ENCODE data around the gene WNT7A.

WNT7A gene

GRCh38 chr3:13788522-13789424, 91.1 kb downstream of the WNT7A start:
- DNase-seq (ENCODE audit: low spot score) = no peak
- Histone ChIP-seq H3K27ac (no peak overlapping the region), H3K4me3 (no peak overlapping the region)
- TF ChIP-seq CTCF (IDR thresholded peaks at IDR 0.05) = no peak

DNA sequence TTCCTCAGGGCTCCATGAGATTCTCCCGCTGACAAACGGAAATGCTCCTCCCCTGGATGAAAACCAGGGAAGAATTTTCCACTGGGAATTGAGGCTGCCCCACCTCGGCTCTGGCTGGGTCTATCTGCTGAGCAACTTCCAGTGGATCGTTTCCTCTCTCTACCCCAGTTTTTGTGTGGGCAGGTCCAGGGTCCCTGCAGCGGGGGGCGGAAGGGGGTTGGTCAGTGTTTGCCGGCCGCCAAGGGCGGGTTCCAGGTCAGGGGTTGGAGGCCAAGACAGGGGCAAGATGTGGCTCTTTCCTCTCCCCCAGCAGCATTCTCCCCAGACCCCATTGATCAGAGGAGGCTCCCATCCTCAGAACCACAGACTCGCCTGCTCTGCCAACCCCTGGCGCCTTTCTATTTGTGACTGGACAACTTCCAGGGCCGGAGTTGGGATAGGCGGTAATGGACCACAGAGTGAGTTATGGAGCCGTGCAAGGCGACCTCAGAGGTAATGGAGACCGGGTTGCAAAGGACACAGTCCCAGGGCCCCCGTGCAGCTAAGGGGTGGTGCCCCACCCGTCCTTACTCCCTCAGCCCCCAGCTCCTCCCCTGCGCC, 92.2 kb downstream of the WNT7A start:
- DNase-seq (ENCODE audit: low spot score) = no peak
- no peak for TF ChIP-seq CTCF (IDR thresholded peaks at IDR 0.05)
- Histone ChIP-seq H3K4me3 (no peak overlapping the region), H3K27ac (no peak overlapping the region)

DNA sequence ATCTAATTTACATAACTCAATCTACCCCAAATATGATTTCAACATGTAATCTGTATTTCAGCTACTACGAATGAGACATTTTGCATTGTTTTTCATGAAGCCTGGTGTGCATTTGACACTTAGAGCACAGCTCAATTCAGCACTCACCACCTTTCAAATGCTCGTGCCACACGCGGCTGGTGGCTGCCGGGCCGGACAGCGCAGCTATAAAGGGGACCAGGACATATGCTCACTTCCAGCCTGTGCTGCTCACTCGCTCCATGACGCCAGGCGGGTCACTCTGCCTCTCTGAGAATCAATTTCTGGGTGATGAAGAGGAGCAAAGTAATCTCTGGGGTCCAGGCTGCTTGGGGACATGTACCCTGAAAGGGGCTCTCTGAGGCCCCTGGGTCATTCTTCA, 93.1 kb downstream of the WNT7A start:
- Histone ChIP-seq H3K4me3 (no peak overlapping the region), H3K27ac (no peak overlapping the region)
- DNase-seq (ENCODE audit: low spot score) = no peak
- no peak for TF ChIP-seq CTCF (IDR thresholded peaks at IDR 0.05)

DNA sequence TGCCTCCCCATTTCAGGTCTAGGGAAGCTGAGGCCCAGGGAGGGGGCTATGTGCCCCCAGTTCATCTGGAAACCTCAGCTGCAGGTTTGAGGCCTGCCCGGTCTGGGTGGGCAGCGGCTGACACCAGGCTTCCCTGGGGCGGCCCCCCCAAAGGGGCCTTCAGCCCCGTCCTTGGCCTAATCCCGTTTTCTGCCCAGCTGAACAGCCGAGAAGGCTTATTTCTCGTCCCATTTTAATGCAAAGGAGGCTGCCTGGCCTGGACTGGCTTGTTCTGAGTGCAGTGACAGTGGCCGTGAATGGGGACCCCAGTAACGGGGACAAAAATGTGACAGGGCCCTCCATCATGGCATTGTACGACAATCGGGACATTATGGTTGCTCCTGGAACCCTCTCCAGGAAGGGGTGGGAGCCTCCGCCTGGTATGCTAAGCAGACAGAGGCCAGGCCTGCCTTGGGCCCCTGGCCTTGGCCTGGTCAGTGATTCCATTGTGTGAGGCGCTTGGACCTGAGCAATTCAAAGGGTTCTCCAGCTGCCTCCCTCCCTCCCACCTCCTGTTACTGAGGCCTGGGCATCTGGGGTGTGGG, 93.9 kb downstream of the WNT7A start:
- no peak for TF ChIP-seq CTCF (IDR thresholded peaks at IDR 0.05)
- DNase-seq (ENCODE audit: low spot score) = no peak
- Histone ChIP-seq H3K27ac (no peak overlapping the region), H3K4me3 (no peak overlapping the region)

DNA sequence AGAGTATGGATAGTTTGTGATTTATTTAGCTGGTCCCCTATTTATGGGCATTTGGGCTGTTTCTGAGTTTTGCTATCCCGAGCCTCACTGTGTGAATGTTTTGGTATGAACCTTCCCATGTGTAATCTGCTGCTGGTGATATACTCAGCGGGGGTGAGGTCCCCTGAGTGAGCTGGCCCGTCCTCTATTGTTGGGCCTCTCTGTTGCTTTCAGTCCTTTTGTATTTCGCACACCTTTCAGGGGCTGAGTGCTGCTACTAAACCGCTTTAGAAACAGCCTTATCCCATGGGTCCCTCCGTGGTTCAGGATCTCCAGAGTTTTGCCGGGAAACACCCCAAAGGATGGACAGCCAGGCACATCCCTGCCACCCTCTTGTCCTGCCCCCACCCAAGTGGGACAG, 94.5 kb downstream of the WNT7A start:
- no peak for TF ChIP-seq CTCF (IDR thresholded peaks at IDR 0.05)

DNA sequence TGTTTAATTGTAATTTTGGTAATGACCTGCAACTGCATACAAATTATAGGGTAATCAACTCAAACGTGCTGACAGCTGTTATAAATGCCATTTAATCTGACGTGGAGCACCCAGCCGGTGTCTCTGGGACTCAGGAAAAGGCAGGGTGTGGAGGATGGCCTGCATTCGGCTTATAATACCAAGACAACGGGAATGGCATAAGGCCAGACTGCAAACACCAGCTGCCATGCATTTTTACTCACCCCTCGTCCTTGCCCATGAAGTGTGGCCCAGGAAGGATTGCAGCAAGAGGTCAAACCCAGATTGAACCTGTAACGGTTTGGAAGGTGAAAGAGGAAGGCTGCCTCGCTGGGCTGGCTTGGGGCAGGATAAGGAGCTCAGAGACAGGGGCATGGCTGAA, 96.4 kb downstream of the WNT7A start:
- no peak overlapping the region for H3K4me3 ChIP-seq
- DNase-seq (ENCODE audit: low spot score) = no peak
- no peak overlapping the region for H3K27ac ChIP-seq
- no peak for TF ChIP-seq CTCF (IDR thresholded peaks at IDR 0.05)

More for the DNA sequence above, 94.5 kb downstream of the WNT7A start:
- no peak for DNase-seq (ENCODE audit: low spot score)
- Histone ChIP-seq H3K4me3 (no peak overlapping the region), H3K27ac (no peak overlapping the region)

Measured in coronary artery (tissue), 2 donors.